ENCODE measurements around the gene ATP2A3. TPM values are rescaled to one million over a fixed set of nuclear protein-coding genes. Genes with fewer than 3 reads are reported as not detected.

Gene ATP2A3
- total and polyA plus RNA-seq, 2 donors (not counting 3 experiments of a cell fraction or from before 2014, with no cell fraction given): 0.37 to 0.55 TPM

DNA sequence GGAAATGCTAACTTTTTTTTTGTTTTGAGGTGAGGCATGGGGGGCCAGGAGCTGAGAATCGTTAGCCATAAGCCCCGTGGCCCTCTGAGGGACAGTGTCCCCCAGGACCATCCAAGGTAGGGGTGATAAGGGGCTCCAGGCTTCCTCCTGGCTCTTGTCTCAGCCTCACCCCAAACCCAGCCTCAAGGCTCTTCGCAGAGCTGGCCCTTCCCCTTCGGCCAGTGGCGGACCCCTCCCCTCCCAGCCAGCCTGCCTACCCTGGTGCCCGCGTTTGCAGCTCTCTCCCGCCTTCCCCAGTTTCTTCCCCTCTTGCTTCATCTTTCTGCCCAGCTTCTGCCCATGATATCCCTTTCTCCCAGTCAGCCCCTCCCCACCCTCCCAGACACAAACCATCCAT, 22.7 kb upstream of the ATP2A3 start:
- BruUV-seq (replicated peaks): no TSS peak
- FAIRE-seq (no peak), DNase-seq (ENCODE audit: low read depth, low spot score) (no peak)
- no peaks in the 10 kb centered on the region for H3K27me3 ChIP-seq (ENCODE audit: control insufficient read depth in 2 of 2, insufficient read depth in 2 of 2, low read length in 2 of 2)
- H3K4me1 ChIP-seq (ENCODE audit: control insufficient read depth, extremely low read depth, insufficient read depth, low read length): peaks cover 26% of the 10 kb centered on the region
- no peaks in the 10 kb centered on the region for H3K9me3 ChIP-seq (replicated peaks; ENCODE audit: control insufficient read depth, insufficient read depth, low read length)
- H3K9me1 ChIP-seq (replicated peaks; ENCODE audit: control insufficient read depth, extremely low read depth, insufficient read depth, low read length): no peaks in the 10 kb centered on the region
- H3K4me3 ChIP-seq (replicated peaks in 1 of 3; ENCODE audit: insufficient read depth in 1 of 3, low read depth in 1 of 3, low read length in 3 of 3): no peak overlapping the region
- intact Hi-C loops (cut with micrococcal nuclease) (no loop called here), dilution Hi-C loops (cut with MboI; ENCODE audit: extremely low pct_ligation_motif_present, low sequenced_read_pairs) (no loop called here)
- no peaks in the 10 kb centered on the region for H3K79me2 ChIP-seq (ENCODE audit: control insufficient read depth, insufficient read depth, low read length)
- no peak overlapping the region for H3K9ac ChIP-seq (replicated peaks; ENCODE audit: extremely low read depth, insufficient read depth, low read length)
- no peak overlapping the region for H3K4me2 ChIP-seq (ENCODE audit: insufficient read depth, low read length)
- TF ChIP-seq GATA2 (IDR thresholded peaks at IDR 0.05; ENCODE audit: insufficient read depth, insufficient read length, low read depth, low read length): no peak
- TF ChIP-seq, protein P1, sequence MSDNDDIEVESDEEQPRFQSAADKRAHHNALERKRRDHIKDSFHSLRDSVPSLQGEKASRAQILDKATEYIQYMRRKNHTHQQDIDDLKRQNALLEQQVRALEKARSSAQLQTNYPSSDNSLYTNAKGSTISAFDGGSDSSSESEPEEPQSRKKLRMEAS (IDR thresholded peaks at IDR 0.05; ENCODE audit: insufficient read depth, insufficient read length): no peak
- no peak for TF ChIP-seq POLR2A (IDR thresholded peaks at IDR 0.05; ENCODE audit: low read depth, low read length)
- no peak for TF ChIP-seq POLR2AphosphoS5 (IDR thresholded peaks at IDR 0.05; ENCODE audit: insufficient read depth, low read depth, low read length)
- TF ChIP-seq JUN (IDR thresholded peaks at IDR 0.05; ENCODE audit: borderline replicate concordance, insufficient read depth, insufficient read length, low read depth): no peak
- TF ChIP-seq FOS (IDR thresholded peaks at IDR 0.05; ENCODE audit: borderline replicate concordance, insufficient read depth, low read length): no peak
- TF ChIP-seq, protein P2, sequence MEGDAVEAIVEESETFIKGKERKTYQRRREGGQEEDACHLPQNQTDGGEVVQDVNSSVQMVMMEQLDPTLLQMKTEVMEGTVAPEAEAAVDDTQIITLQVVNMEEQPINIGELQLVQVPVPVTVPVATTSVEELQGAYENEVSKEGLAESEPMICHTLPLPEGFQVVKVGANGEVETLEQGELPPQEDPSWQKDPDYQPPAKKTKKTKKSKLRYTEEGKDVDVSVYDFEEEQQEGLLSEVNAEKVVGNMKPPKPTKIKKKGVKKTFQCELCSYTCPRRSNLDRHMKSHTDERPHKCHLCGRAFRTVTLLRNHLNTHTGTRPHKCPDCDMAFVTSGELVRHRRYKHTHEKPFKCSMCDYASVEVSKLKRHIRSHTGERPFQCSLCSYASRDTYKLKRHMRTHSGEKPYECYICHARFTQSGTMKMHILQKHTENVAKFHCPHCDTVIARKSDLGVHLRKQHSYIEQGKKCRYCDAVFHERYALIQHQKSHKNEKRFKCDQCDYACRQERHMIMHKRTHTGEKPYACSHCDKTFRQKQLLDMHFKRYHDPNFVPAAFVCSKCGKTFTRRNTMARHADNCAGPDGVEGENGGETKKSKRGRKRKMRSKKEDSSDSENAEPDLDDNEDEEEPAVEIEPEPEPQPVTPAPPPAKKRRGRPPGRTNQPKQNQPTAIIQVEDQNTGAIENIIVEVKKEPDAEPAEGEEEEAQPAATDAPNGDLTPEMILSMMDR (IDR thresholded peaks at IDR 0.05; ENCODE audit: extremely low read depth in 1 of 2, insufficient read depth in 1 of 2, low read depth in 1 of 2, low read length in 2 of 2): no peak
- TF ChIP-seq MYC (IDR thresholded peaks at IDR 0.05; ENCODE audit: low read depth, low read length): no peak
- no peak for TF ChIP-seq EZH2 (IDR thresholded peaks at IDR 0.05; ENCODE audit: borderline replicate concordance, low read depth, low read length, severe bottlenecking)
- H3K27ac ChIP-seq (ENCODE audit: insufficient read depth, low read depth, low read length): no peak overlapping the region
- no peaks in the 10 kb centered on the region for H3K36me3 ChIP-seq (ENCODE audit: control insufficient read depth in 2 of 2, extremely low read depth in 1 of 2, insufficient read depth in 2 of 2, low read length in 2 of 2)
- H4K20me1 ChIP-seq (replicated peaks; ENCODE audit: control insufficient read depth, extremely low read depth, insufficient read depth, low read length): no peaks in the 10 kb centered on the region
- POLR2A ChIA-PET: interaction anchor here (0.6 kb wide), 1 partner anchor 18 kb away, joined by 3 read pairs; no protein-coding TSS in a partner anchor
- CTCF ChIA-PET: no interaction called here
- H2AFZ ChIP-seq (ENCODE audit: low read depth, low read length): no peak overlapping the region
